BE2C (cell line): ENCODE measurements around the gene GMPR.
"Not testable (repeated sequence)": the region's sequence is repeated elsewhere in the genome, so short reads cannot be mapped to it uniquely, and the experiment has no call there.

Source experiments
- DNase-seq: peaks from one replicate; pipeline ENCODE4 v3.0.0-alpha.2; 2020
- H3K27me3 ChIP-seq: fragments of 250-450 bp; sonication (Bioruptor Pico); 2 replicates; pipeline ENCODE4 v1.5.1; 2020; ENCODE audit warnings: mild to moderate bottlenecking
- H3K36me3 ChIP-seq: fragments of 250-450 bp; sonication (Bioruptor Pico); 2 replicates; pipeline ENCODE4 v1.5.1; 2020; ENCODE audit warnings: mild to moderate bottlenecking
- H3K4me1 ChIP-seq: fragments of 250-450 bp; sonication (Bioruptor Pico); 2 replicates; pipeline ENCODE4 v1.5.1; 2020
- H3K4me3 ChIP-seq: 2 replicates; pipeline ENCODE4 v1.5.1; 2011; ENCODE audit warnings: low read depth, low read length
- H3K9me3 ChIP-seq: fragments of 250-450 bp; sonication (Bioruptor Pico); 2 replicates; pipeline ENCODE4 v1.5.1; 2020
- TF ChIP-seq, protein P1 (sequence below): IDR thresholded peaks from 2 replicates; pipeline ENCODE4 v1.5.1; 2012; ENCODE audit warnings: mild to moderate bottlenecking, low read depth, low read length

GMPR gene

GRCh38 chr6:16267428-16268263 is 29.3 kb downstream of the GMPR start:
- H3K9me3 ChIP-seq = no peaks in the 10 kb centered on the region
- DNase-seq = no peak
- no peak overlapping the region for H3K4me3 ChIP-seq
- H3K4me1 ChIP-seq = no peaks in the 10 kb centered on the region
- H3K27me3 ChIP-seq = no peaks in the 10 kb centered on the region
- H3K36me3 ChIP-seq = no peaks in the 10 kb centered on the region
- TF ChIP-seq, protein P1, sequence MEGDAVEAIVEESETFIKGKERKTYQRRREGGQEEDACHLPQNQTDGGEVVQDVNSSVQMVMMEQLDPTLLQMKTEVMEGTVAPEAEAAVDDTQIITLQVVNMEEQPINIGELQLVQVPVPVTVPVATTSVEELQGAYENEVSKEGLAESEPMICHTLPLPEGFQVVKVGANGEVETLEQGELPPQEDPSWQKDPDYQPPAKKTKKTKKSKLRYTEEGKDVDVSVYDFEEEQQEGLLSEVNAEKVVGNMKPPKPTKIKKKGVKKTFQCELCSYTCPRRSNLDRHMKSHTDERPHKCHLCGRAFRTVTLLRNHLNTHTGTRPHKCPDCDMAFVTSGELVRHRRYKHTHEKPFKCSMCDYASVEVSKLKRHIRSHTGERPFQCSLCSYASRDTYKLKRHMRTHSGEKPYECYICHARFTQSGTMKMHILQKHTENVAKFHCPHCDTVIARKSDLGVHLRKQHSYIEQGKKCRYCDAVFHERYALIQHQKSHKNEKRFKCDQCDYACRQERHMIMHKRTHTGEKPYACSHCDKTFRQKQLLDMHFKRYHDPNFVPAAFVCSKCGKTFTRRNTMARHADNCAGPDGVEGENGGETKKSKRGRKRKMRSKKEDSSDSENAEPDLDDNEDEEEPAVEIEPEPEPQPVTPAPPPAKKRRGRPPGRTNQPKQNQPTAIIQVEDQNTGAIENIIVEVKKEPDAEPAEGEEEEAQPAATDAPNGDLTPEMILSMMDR = no peak

DNA sequence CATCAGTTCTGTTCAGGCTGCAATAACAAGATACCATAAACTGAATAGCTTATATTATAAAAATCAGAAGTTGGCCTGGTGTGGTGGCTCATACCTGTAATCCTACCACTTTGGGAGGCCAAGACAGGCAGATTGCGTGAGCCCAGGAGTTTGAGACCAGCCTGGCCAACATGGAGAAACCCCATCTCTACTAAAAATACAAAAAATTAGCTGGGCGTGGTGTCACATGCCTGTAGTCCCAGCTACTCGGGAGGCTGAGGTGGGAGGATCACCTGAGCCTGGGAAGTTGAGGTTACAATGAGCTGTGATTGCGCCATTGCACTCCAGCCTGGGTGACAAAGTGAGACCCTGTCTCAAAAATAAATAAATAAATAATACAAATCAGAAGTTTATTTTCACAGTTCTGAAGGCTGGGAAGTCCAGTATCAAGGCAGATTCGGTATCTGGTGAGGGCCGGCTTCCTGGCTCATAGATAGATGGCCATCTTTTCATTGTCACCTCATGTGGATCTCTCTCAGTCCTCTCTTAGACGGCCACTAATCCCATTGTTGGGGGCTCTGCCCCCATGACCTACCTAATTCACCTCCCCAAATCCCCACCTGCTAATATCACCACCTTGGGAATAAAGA is 31.2 kb downstream of the GMPR start:
- not testable (repeated sequence) for H3K27me3 ChIP-seq, H3K9me3 ChIP-seq, H3K4me3 ChIP-seq, H3K4me1 ChIP-seq, H3K36me3 ChIP-seq, DNase-seq

DNA sequence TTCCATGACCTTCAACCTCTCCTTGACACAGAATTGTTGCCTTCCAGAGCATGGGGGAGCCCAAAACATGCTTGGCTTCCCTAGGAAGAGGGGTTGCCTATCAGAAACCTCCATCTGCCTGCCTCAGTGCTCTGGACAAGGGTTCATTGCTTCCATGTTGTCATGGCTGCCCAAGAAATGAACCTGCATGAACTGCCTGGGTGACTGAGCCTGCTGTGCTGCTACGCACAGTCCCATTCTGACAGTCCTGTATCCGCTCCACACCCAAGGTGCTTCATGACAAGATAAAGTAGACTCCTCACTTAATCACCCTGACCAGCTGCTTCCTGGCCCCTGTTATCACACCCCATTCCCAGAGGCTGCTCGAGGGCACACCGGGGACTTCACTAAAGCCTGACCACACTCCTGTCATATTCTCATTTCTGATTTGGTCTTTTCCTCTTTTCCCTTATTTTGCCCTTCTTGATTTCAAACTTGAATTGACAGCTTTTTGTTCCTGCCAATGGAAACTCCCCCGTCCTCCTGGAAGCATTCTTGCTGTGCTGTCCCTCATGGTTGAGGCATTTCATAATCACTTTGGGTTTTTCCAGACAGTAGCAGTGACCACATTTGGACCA is 31.9 kb downstream of the GMPR start:
- DNase-seq = no peak
- Histone ChIP-seq H3K36me3 (no peaks in the 10 kb centered on the region), H3K4me1 (no peaks in the 10 kb centered on the region), H3K27me3 (no peaks in the 10 kb centered on the region), H3K4me3 (no peak overlapping the region), H3K9me3 (no peaks in the 10 kb centered on the region)
- TF ChIP-seq, protein P1 = no peak

GRCh38 chr6:16271428-16271827 is 33.0 kb downstream of the GMPR start:
- DNase-seq = no peak
- Histone ChIP-seq H3K27me3 (no peaks in the 10 kb centered on the region), H3K36me3 (no peaks in the 10 kb centered on the region), H3K4me1 (no peaks in the 10 kb centered on the region), H3K4me3 (no peak overlapping the region), H3K9me3 (no peaks in the 10 kb centered on the region)
- TF ChIP-seq, protein P1 = no peak

DNA sequence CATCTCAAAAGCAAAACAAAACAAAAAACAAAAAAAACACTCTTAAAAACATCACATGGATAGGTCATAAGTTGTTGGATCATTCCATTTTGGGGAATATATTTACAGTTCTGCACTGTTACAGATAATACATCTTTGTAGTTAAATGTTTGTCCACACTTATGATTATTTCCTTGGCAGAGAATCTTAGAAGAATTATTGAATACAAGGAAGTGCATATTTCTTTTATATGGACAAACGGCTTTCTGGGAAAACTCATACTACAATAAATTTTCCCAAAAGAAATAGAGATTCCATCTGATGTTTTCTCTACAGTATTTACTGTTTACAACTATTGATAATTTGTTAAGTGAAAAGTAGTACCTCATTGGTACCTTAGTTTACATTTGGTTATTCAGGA is 33.8 kb downstream of the GMPR start:
- no peaks in the 10 kb centered on the region for H3K9me3 ChIP-seq
- no peaks in the 10 kb centered on the region for H3K27me3 ChIP-seq
- no peak overlapping the region for H3K4me3 ChIP-seq
- H3K4me1 ChIP-seq = no peaks in the 10 kb centered on the region
- no peak for DNase-seq
- TF ChIP-seq, protein P1 = no peak
- H3K36me3 ChIP-seq = no peaks in the 10 kb centered on the region

GRCh38 chr6:16273256-16273655 is 34.9 kb downstream of the GMPR start:
- Histone ChIP-seq H3K9me3 (no peaks in the 10 kb centered on the region), H3K4me1 (no peaks in the 10 kb centered on the region), H3K27me3 (no peaks in the 10 kb centered on the region), H3K36me3 (no peaks in the 10 kb centered on the region), H3K4me3 (no peak overlapping the region)
- no peak for DNase-seq
- TF ChIP-seq, protein P1 = no peak
